HTERT RPE-1 (cell line): Measurements from ENCODE around the gene RELB.

Experiments used
- in situ Hi-C: fragments of 300-500 bp; cut with MboI; formaldehyde crosslinking; loops from 4 replicates; pipeline ENCODE4 v1.14.3; 2020; ENCODE audit warnings: low sequenced_read_pairs

The RELB gene

DNA sequence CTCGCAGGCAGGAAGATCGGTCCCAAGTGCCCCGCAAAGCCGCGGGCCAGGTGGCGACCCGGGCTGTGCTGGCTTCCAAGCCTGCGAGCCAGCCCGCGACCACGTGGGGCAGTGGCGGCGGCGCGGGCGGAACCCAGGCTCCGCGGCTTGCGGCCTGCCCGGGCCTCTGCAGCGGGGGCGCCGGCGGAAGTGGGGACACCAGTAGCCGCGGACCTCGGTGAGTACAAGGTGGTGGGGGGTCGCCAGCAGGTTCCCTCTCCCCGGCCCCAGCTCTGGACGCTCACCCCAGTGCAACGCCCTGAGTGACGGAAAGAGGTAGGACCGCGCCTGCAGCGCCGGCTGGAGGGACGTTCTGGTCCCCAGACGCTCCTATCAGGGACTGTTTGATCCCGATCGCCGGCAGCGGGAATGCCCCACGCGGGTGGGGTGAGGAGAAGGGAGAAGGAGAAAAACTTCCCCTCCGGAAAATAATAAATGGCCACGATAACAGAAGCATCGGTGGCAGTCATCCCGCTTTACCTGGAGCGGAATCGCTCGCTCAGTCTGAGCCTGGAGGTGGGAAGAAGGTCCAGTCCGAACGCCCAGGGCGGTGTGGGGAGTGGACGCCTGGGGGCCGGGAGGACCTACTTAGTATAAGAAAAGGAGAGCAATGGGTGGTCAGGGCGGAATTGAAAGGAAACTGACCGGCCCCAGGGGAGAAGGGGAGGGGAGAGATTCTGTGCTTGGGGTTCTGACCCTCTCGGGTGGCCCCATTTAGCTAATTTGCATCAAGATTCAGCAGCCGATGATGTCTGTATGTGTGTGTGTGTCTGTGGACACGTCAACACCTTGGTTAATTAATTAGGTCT, 78.0 kb downstream of the RELB start, which contains the start of gene GEMIN7:
TSS of gene GEMIN7 (plus strand) at position 198 of the 848 bp plus-strand sequence. CDS start 10,855 bp downstream, outside the sequence.
- in situ Hi-C loops = no loop called here

DNA sequence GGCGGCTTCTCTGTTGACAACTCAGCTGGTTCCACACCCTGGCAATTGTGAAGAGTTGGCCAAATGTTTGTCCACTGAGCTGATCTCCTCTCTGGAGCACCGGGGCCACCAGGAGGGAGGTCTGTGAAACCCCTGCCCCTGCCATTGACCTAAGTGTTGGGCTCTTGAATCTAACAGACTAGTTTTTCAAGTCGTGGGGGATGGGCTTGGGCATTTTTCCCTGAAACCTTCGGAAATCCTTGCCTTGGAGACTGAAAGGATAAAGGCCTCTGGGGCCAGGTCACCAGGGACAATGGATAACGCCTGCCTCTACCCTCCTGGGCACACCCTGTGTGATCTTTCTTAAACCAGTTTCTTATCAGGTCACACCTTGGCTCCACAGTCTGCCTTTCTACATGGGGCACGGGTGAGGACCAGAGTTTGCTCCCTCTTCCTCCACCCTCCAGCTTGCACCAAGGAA, 78.7 kb downstream of the RELB start:
- in situ Hi-C loops = no loop called here

DNA sequence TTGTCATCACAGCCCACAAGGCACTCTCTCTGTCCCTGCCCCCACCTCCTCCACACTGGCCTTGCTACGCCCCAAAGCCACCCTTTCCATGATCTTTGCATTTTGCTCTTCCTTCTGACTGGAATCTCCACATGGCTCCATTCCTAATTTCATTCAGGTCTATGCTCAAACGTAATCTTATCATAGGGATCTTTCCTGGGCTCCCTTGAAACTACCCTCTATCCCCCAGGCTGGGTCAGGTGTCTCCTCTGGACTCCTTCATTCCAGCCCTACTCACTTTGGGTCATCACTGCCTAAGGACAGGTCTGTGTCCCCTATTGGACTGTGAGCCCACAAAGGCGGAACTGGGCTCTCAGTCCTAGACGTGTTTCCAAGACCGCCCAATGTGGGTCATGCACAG, 80.9 kb downstream of the RELB start:
- in situ Hi-C loops = no loop called here

DNA sequence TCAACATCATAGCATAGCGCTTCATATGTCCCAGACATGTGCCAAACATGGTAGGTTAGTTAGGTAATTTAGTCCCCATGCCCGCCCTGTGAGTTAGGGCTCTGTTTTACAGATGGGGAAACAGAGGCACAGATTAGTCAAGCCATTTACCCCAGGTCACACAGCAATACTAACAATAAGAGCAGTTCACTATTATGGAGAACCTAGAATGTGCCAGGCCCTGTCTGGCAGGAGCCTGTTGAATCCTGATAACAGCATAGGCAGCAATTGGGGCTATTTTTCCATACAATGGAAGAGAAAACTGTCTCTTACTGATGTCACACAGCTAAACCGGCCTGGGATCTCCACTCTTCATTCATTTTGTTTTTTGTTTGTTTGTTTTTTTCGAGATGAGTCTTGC, 85.2 kb downstream of the RELB start:
- in situ Hi-C loops = no loop called here

DNA sequence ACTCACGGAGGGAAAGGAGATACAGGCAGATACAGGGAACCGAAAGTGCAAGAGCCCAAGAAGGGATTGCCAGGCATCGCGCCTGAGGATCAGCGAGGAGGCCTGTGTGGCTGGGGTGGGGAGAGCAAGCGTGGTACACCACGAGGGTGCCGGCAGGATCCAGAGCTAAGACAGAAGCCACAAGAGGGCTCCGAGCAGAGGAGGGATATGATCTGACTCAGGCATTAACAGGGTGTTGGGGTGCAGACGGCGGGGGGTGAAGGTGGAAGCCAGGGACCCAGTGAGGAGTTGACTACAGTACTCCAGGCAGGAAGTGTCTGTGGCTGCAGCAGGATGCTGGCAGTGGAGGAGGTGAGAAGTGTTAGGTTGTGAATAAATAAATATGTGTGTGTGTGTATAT, 86.3 kb downstream of the RELB start:
- in situ Hi-C loops = no loop called here
